GM12873 (cell line): ENCODE results near the gene KCNH2.

Source experiments
- CTCF ChIP-seq: IDR thresholded peaks from 2 replicates; pipeline ENCODE4 v1.5.1; 2012; ENCODE audit warnings: low read depth, mild to moderate bottlenecking, moderate library complexity, low read length, control low read depth; ENCODE audit not compliant: insufficient read depth; ENCODE audit errors: missing control alignments

KCNH2 gene

GRCh38 chr7:150895809-150896208, 82.3 kb downstream of the KCNH2 start:
- TF ChIP-seq CTCF: peak; percentile 21
